ENCODE data around the gene SORL1. TPM values are rescaled to one million over a fixed set of nuclear protein-coding genes. Genes with fewer than 3 reads are reported as not detected.

The SORL1 gene
- total RNA-seq, 1 donor from 2014 or later = 20.9 TPM

- Mint-ChIP-seq H3K4me3 (no peak overlapping the region), H3K27me3 (ENCODE audit: insufficient read depth) (no peaks in the 10 kb centered on the region), H3K36me3 (ENCODE audit: low read depth) (peaks cover 38% of the 10 kb centered on the region)
Measured at GRCh38 chr11:121591405-121592033, 139.4 kb downstream of the SORL1 start.

GRCh38 chr11:121592708-121593107 is 140.6 kb downstream of the SORL1 start:
- peaks cover 44% of the 10 kb centered on the region for H3K36me3 Mint-ChIP-seq (ENCODE audit: low read depth)
- peaks cover 23% of the 10 kb centered on the region for H3K4me1 Mint-ChIP-seq (ENCODE audit: low read depth)
- no peaks in the 10 kb centered on the region for H3K9me3 Mint-ChIP-seq
- DNase-seq (ENCODE audit: low spot score) = no peak
- intact Hi-C loops (cut with micrococcal nuclease) = no loop called here
- H3K4me3 Mint-ChIP-seq = no peak overlapping the region
- H3K27me3 Mint-ChIP-seq (ENCODE audit: insufficient read depth) = no peaks in the 10 kb centered on the region
- no peak overlapping the region for H3K27ac Mint-ChIP-seq

More at GRCh38 chr11:121591405-121592033, 139.4 kb downstream of the SORL1 start:
- Mint-ChIP-seq H3K27ac (peak overlapping the region; percentile 35), H3K9me3 (no peaks in the 10 kb centered on the region), H3K4me1 (ENCODE audit: low read depth) (peaks cover 23% of the 10 kb centered on the region)
- peak; percentile 65 for DNase-seq (ENCODE audit: low spot score)
- intact Hi-C loops (cut with micrococcal nuclease) = loop anchor here (1.0 to 2.0 kb wide), 5 partner anchors 138 to 397 kb away; partner anchors contain the start of gene SC5D

- peaks cover 5% of the 10 kb centered on the region for H3K4me1 Mint-ChIP-seq (ENCODE audit: low read depth)
- no peak for DNase-seq (ENCODE audit: low spot score)
- no peak overlapping the region for H3K4me3 Mint-ChIP-seq
- intact Hi-C loops (cut with micrococcal nuclease) = no loop called here
- no peaks in the 10 kb centered on the region for H3K27me3 Mint-ChIP-seq (ENCODE audit: insufficient read depth)
- H3K36me3 Mint-ChIP-seq (ENCODE audit: low read depth) = peaks cover 53% of the 10 kb centered on the region
- no peak overlapping the region for H3K27ac Mint-ChIP-seq
- H3K9me3 Mint-ChIP-seq = no peaks in the 10 kb centered on the region
Measured at GRCh38 chr11:121595717-121596161, 143.6 kb downstream of the SORL1 start.

GRCh38 chr11:121596195-121597155 is 144.4 kb downstream of the SORL1 start:
- Mint-ChIP-seq H3K9me3 (no peaks in the 10 kb centered on the region), H3K4me3 (no peak overlapping the region), H3K27ac (no peak overlapping the region), H3K27me3 (ENCODE audit: insufficient read depth) (no peaks in the 10 kb centered on the region), H3K36me3 (ENCODE audit: low read depth) (peaks cover 46% of the 10 kb centered on the region), H3K4me1 (ENCODE audit: low read depth) (peaks cover under 1% of the 10 kb centered on the region)
- no peak for DNase-seq (ENCODE audit: low spot score)
- intact Hi-C loops (cut with micrococcal nuclease) = no loop called here

- Mint-ChIP-seq H3K36me3 (ENCODE audit: low read depth) (peaks cover 52% of the 10 kb centered on the region), H3K9me3 (no peaks in the 10 kb centered on the region)
Measured at GRCh38 chr11:121603316-121603715, 151.2 kb downstream of the SORL1 start.

GRCh38 chr11:121604152-121604551 is 152.0 kb downstream of the SORL1 start:
- H3K27ac Mint-ChIP-seq = no peak overlapping the region
- H3K27me3 Mint-ChIP-seq (ENCODE audit: insufficient read depth) = no peaks in the 10 kb centered on the region
- H3K4me3 Mint-ChIP-seq = no peak overlapping the region
- intact Hi-C loops (cut with micrococcal nuclease) = no loop called here
- no peaks in the 10 kb centered on the region for H3K9me3 Mint-ChIP-seq
- no peak for DNase-seq (ENCODE audit: low spot score)
- H3K4me1 Mint-ChIP-seq (ENCODE audit: low read depth) = no peaks in the 10 kb centered on the region
- peaks cover 59% of the 10 kb centered on the region for H3K36me3 Mint-ChIP-seq (ENCODE audit: low read depth)

More at GRCh38 chr11:121603316-121603715, 151.2 kb downstream of the SORL1 start:
- Mint-ChIP-seq H3K4me1 (ENCODE audit: low read depth) (no peaks in the 10 kb centered on the region), H3K27me3 (ENCODE audit: insufficient read depth) (no peaks in the 10 kb centered on the region), H3K4me3 (no peak overlapping the region), H3K27ac (no peak overlapping the region)
- intact Hi-C loops (cut with micrococcal nuclease) = no loop called here
- no peak for DNase-seq (ENCODE audit: low spot score)

GRCh38 chr11:121606354-121606753 is 154.2 kb downstream of the SORL1 start:
- Mint-ChIP-seq H3K9me3 (no peaks in the 10 kb centered on the region), H3K27me3 (ENCODE audit: insufficient read depth) (no peaks in the 10 kb centered on the region), H3K36me3 (ENCODE audit: low read depth) (peaks cover 68% of the 10 kb centered on the region), H3K4me1 (ENCODE audit: low read depth) (no peaks in the 10 kb centered on the region), H3K27ac (no peak overlapping the region), H3K4me3 (no peak overlapping the region)
- intact Hi-C loops (cut with micrococcal nuclease) = no loop called here
- no peak for DNase-seq (ENCODE audit: low spot score)

- Mint-ChIP-seq H3K36me3 (ENCODE audit: low read depth) (peaks cover 67% of the 10 kb centered on the region), H3K4me1 (ENCODE audit: low read depth) (no peaks in the 10 kb centered on the region), H3K27ac (no peak overlapping the region), H3K4me3 (no peak overlapping the region), H3K9me3 (no peaks in the 10 kb centered on the region), H3K27me3 (ENCODE audit: insufficient read depth) (no peaks in the 10 kb centered on the region)
- DNase-seq (ENCODE audit: low spot score) = no peak
- intact Hi-C loops (cut with micrococcal nuclease) = no loop called here
Measured at GRCh38 chr11:121607341-121607740, 155.2 kb downstream of the SORL1 start.

GRCh38 chr11:121608545-121609098 is 156.5 kb downstream of the SORL1 start:
- Mint-ChIP-seq H3K4me3 (no peak overlapping the region), H3K4me1 (ENCODE audit: low read depth) (no peaks in the 10 kb centered on the region)

GRCh38 chr11:121610706-121611105 is 158.6 kb downstream of the SORL1 start:
- intact Hi-C loops (cut with micrococcal nuclease) = no loop called here
- Mint-ChIP-seq H3K4me3 (no peak overlapping the region), H3K9me3 (no peaks in the 10 kb centered on the region), H3K4me1 (ENCODE audit: low read depth) (no peaks in the 10 kb centered on the region), H3K27ac (no peak overlapping the region), H3K36me3 (ENCODE audit: low read depth) (peaks cover 72% of the 10 kb centered on the region), H3K27me3 (ENCODE audit: insufficient read depth) (no peaks in the 10 kb centered on the region)
- no peak for DNase-seq (ENCODE audit: low spot score)

More at GRCh38 chr11:121608545-121609098, 156.5 kb downstream of the SORL1 start:
- no peak for DNase-seq (ENCODE audit: low spot score)
- Mint-ChIP-seq H3K36me3 (ENCODE audit: low read depth) (peaks cover 68% of the 10 kb centered on the region), H3K27me3 (ENCODE audit: insufficient read depth) (no peaks in the 10 kb centered on the region), H3K9me3 (no peaks in the 10 kb centered on the region), H3K27ac (no peak overlapping the region)
- intact Hi-C loops (cut with micrococcal nuclease) = no loop called here

GRCh38 chr11:121611242-121611641 is 159.1 kb downstream of the SORL1 start:
- no peak for DNase-seq (ENCODE audit: low spot score)
- no peak overlapping the region for H3K4me3 Mint-ChIP-seq
- no peaks in the 10 kb centered on the region for H3K27me3 Mint-ChIP-seq (ENCODE audit: insufficient read depth)
- no peak overlapping the region for H3K27ac Mint-ChIP-seq
- H3K36me3 Mint-ChIP-seq (ENCODE audit: low read depth) = peaks cover 73% of the 10 kb centered on the region
- H3K4me1 Mint-ChIP-seq (ENCODE audit: low read depth) = no peaks in the 10 kb centered on the region
- intact Hi-C loops (cut with micrococcal nuclease) = no loop called here
- H3K9me3 Mint-ChIP-seq = no peaks in the 10 kb centered on the region

GRCh38 chr11:121613724-121614123 is 161.6 kb downstream of the SORL1 start:
- Mint-ChIP-seq H3K27ac (no peak overlapping the region), H3K27me3 (ENCODE audit: insufficient read depth) (no peaks in the 10 kb centered on the region), H3K4me3 (no peak overlapping the region), H3K36me3 (ENCODE audit: low read depth) (peaks cover 70% of the 10 kb centered on the region), H3K9me3 (no peaks in the 10 kb centered on the region), H3K4me1 (ENCODE audit: low read depth) (no peaks in the 10 kb centered on the region)
- no peak for DNase-seq (ENCODE audit: low spot score)
- intact Hi-C loops (cut with micrococcal nuclease) = no loop called here

Data from activated T-helper 1 cell treated with anti-CD3 and anti-CD28 coated beads, Interleukin-12 subunit alpha, Interleukin-12 subunit beta, Interleukin-2, Interleukin-4 antibody, amounts not matched to agents 30 ng/mL and 10 ng/mL and 1 ng/mL, durations not matched to agents 14 hours and 24 hours and 36 hours (primary cell).